Neutrophil (primary cell): Measurements from ENCODE around the gene SERPINA4.
"Not testable (repeated sequence)": the region's sequence is repeated elsewhere in the genome, so short reads cannot be mapped to it uniquely, and the experiment has no call there.

Experiments used
- H3K27ac ChIP-seq: fragments of 200-600 bp; sonication (generic); 2 replicates; pipeline ENCODE4 v1.5.1; 2016; ENCODE audit warnings: mild to moderate bottlenecking, moderate library complexity
- H3K27me3 ChIP-seq: fragments of 200-600 bp; sonication (generic); 2 replicates; pipeline ENCODE4 v1.6.0; 2016; ENCODE audit warnings: mild to moderate bottlenecking
- H3K36me3 ChIP-seq: fragments of 200-600 bp; sonication (generic); 2 replicates; pipeline ENCODE4 v1.5.1; 2017
- H3K4me1 ChIP-seq, 2 experiments: fragments of 200-600 bp in 1 of 2; sonication (generic) in 1 of 2; 1 replicate in 1 of 2; 2 replicates in 1 of 2; pipeline versions ENCODE4 v1.5.1 to v1.6.1; 2013 to 2016; ENCODE audit warnings: low read depth in 1 of 2, low read length in 1 of 2, mild to moderate bottlenecking in 1 of 2, moderate library complexity in 1 of 2; ENCODE audit not compliant: control insufficient read depth in 1 of 2, insufficient read depth in 1 of 2
- H3K4me3 ChIP-seq, 2 experiments: fragments of 200-600 bp in 1 of 2; sonication (generic) in 1 of 2; 1 replicate in 1 of 2; 2 replicates in 1 of 2; pipeline ENCODE4 v1.5.1; 2013 to 2016; ENCODE audit warnings: low read depth in 1 of 2, low read length in 1 of 2, mild to moderate bottlenecking in 1 of 2, moderate library complexity in 1 of 2
- H3K9me3 ChIP-seq: fragments of 200-600 bp; sonication (generic); 2 replicates; pipeline ENCODE4 v1.5.1; 2016
- TF ChIP-seq, protein P1 (sequence below): fragments of 200-600 bp; sonication (generic); IDR thresholded peaks from 2 replicates; pipeline ENCODE4 v1.5.1; 2016; ENCODE audit warnings: antibody characterized with exemption

Gene SERPINA4

GRCh38 chr14:94605361-94605760, 44.1 kb downstream of the SERPINA4 start:
- no peaks in the 10 kb centered on the region for H3K9me3 ChIP-seq
- no peaks in the 10 kb centered on the region for H3K27me3 ChIP-seq
- no peak overlapping the region for H3K4me3 ChIP-seq
- no peaks in the 10 kb centered on the region for H3K36me3 ChIP-seq
- TF ChIP-seq, protein P1, sequence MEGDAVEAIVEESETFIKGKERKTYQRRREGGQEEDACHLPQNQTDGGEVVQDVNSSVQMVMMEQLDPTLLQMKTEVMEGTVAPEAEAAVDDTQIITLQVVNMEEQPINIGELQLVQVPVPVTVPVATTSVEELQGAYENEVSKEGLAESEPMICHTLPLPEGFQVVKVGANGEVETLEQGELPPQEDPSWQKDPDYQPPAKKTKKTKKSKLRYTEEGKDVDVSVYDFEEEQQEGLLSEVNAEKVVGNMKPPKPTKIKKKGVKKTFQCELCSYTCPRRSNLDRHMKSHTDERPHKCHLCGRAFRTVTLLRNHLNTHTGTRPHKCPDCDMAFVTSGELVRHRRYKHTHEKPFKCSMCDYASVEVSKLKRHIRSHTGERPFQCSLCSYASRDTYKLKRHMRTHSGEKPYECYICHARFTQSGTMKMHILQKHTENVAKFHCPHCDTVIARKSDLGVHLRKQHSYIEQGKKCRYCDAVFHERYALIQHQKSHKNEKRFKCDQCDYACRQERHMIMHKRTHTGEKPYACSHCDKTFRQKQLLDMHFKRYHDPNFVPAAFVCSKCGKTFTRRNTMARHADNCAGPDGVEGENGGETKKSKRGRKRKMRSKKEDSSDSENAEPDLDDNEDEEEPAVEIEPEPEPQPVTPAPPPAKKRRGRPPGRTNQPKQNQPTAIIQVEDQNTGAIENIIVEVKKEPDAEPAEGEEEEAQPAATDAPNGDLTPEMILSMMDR: no peak
- H3K27ac ChIP-seq: no peak overlapping the region
- no peaks in the 10 kb centered on the region for H3K4me1 ChIP-seq

DNA sequence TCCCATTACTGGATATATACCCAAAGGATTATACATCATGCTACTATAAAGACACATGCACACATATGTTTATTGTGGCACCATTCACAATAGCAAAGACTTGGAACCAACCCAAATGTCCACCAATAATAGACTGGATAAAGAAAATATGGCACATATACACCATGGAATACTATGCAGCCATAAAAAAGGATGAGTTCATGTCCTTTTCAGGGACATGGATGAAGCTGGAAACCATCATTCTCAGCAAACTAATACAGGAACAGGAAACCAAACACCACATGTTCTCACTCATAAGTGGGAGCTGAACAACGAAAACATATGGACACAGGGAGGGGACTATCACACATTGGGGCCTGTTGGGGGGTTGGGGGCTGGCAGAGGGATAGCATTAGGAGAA, 47.7 kb downstream of the SERPINA4 start:
- H3K4me3 ChIP-seq, H3K4me1 ChIP-seq, H3K27ac ChIP-seq: not testable (repeated sequence)

DNA sequence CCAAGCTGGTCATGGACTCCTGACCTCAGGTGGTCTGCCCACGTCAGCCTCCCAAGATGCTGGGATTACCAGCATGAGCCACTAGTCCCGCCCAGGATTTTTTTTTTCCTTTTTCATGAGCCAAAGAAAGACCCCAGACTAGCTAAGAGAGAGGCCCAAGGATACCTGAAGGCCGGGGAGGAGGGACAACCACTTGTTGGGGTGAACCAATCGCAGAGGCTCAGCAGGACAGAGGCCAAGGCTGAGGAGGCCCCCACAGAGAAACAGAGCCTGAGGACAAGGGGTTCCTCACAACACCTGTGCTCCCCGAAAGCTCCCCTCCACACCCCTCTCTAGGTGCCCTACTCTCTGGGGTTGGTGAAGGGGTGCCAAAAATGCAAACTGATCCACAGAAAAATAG, 49.9 kb downstream of the SERPINA4 start:
- H3K36me3 ChIP-seq: no peaks in the 10 kb centered on the region
- H3K9me3 ChIP-seq: no peaks in the 10 kb centered on the region
- H3K27me3 ChIP-seq: no peaks in the 10 kb centered on the region
- TF ChIP-seq, protein P1: no peak
- no peak overlapping the region for H3K27ac ChIP-seq
- H3K4me3 ChIP-seq: no peak overlapping the region
- no peaks in the 10 kb centered on the region for H3K4me1 ChIP-seq

More for the DNA sequence above, 47.7 kb downstream of the SERPINA4 start:
- H3K27me3 ChIP-seq, H3K9me3 ChIP-seq, H3K36me3 ChIP-seq: not testable (repeated sequence)

DNA sequence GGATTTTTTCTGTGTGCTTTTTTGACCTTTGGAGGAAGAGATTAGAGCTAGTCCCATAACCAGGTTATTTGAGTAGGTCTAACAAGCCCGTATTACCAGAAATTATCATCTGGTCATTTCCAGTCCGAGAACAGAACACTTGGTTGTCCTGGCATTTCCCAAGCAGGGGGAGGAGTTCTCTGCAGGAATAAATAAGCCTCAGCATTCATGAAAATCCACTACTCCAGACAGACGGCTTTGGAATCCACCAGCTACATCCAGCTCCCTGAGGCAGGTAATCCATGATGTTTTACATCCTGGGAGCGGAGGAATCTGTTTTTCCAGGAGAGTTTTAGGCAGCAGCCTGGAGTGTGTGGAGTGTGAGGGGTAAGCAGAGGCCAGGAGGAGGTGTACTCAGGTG, 50.9 kb downstream of the SERPINA4 start, which contains the start of gene SERPINA3:
SERPINA3 (plus strand) TSS at position 218 of the 400 bp plus-strand sequence. CDS start 2,051 bp downstream, outside the sequence.
- Histone ChIP-seq H3K27ac (no peak within 1 kb of the TSS), H3K4me3 (no peak within 1 kb of the TSS), H3K36me3 (no peaks in the 10 kb centered on the region), H3K9me3 (no peaks in the 10 kb centered on the region), H3K27me3 (no peaks in the 10 kb centered on the region), H3K4me1 (no peaks in the 10 kb centered on the region)
- TF ChIP-seq, protein P1: no peak

DNA sequence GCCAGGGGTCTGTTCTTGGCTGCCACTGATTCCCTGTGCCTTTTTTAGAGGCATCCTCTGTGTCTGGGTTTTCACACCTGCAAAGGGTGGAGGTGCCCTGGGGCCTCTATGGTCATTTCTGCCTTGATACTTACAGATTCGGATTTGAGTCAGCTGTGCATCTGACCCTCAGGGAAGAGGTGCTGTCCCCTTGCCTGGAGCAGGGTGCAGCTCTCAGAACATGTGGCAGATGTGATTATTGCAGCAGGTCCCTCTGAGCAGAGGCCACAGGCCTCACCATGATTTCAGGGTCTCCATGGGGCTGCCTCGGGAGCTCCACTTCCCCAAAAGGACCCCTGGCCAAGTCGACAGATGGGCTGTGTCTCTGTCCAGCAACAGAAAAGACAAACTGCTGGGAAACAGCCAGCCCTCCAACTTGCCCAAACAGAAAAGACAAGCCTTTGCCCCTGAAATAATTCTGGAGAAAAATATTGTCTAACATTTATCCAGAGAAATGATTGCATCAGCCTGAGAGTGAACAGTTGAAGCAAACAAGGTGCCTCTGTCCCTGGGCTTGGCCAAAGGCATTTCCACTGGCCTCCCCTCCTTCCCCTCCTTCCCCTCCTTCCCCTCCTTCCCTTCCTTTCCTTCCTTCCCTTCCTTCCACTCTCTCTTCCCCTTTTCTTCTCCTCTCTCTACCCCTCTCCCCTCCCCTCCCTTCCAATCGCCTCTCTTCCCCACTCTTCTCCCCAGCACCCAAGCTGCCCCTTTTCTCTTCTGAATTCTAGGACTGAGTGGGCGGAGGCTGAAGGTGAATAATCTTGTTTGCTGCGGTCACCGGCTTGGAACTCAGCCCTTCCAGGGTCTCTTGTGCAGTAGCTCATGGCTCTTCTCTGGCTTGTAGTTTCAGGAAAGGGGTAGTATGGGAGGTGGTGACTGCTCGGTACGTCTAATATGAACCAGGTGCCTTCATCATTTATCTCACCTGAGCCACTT, 51.6 kb downstream of the SERPINA4 start:
- H3K36me3 ChIP-seq: no peaks in the 10 kb centered on the region
- TF ChIP-seq, protein P1: no peak
- H3K4me1 ChIP-seq: no peaks in the 10 kb centered on the region
- no peaks in the 10 kb centered on the region for H3K9me3 ChIP-seq
- H3K27ac ChIP-seq: no peak overlapping the region
- no peaks in the 10 kb centered on the region for H3K27me3 ChIP-seq
- H3K4me3 ChIP-seq: no peak overlapping the region
